CD4-positive, CD25-positive, alpha-beta regulatory T cell (primary cell): ENCODE data around the gene IFI27. TPM values are rescaled to one million over a fixed set of nuclear protein-coding genes. Genes with fewer than 3 reads are reported as not detected.

Source experiments
- ATAC-seq, 2 donors: fragments of 150-1000 bp; cut with Tn5 transposase; one replicate each; pipeline ENCODE4 v1.10.0; 2021; ENCODE audit warnings: low read depth in 2 of 2, moderate number of reproducible peaks in 2 of 2, moderate library complexity in 1 of 2
- DNase-seq, 3 donors: peaks; one replicate each; pipeline versions ENCODE4 v3.0.0 to v3.0.0-alpha.2; 2012 to 2022; ENCODE audit warnings: mixed read lengths in 1 of 3
- H3K27ac ChIP-seq: one replicate; pipeline ENCODE4 v1.7.0; 2013; ENCODE audit warnings: mild to moderate bottlenecking, low read length; ENCODE audit not compliant: insufficient read depth, poor library complexity, severe bottlenecking
- H3K27me3 ChIP-seq: one replicate; pipeline ENCODE4 v1.7.0; 2013; ENCODE audit warnings: low read length; ENCODE audit not compliant: control insufficient read depth, insufficient read depth
- H3K36me3 ChIP-seq: one replicate; pipeline ENCODE4 v1.7.0; 2013; ENCODE audit warnings: mild to moderate bottlenecking, low read length, moderate library complexity; ENCODE audit not compliant: control insufficient read depth, insufficient read depth
- H3K4me1 ChIP-seq: 2 replicates; pipeline ENCODE4 v1.7.0; 2013; ENCODE audit warnings: mild to moderate bottlenecking, low read length; ENCODE audit not compliant: insufficient read depth, control insufficient read depth, poor library complexity, severe bottlenecking
- H3K4me3 ChIP-seq: one replicate; pipeline ENCODE4 v1.7.0; 2013; ENCODE audit warnings: low read depth, mild to moderate bottlenecking, low read length, moderate library complexity
- H3K9me3 ChIP-seq, 2 experiments: 1 replicate in 1 of 2; 2 replicates in 1 of 2; pipeline ENCODE4 v1.7.0; 2013; ENCODE audit warnings: low read length in 2 of 2, mild to moderate bottlenecking in 1 of 2, moderate library complexity in 1 of 2; ENCODE audit not compliant: control insufficient read depth in 2 of 2
- H3K27ac Mint-ChIP-seq, 3 donors: one replicate each; pipeline ENCODE4 v1.8.0; 2020 to 2022; ENCODE audit warnings: mild to moderate bottlenecking in 3 of 3, mixed read lengths in 3 of 3, moderate library complexity in 2 of 3
- H3K27me3 Mint-ChIP-seq: one replicate; pipeline ENCODE4 v1.8.0; 2022; ENCODE audit warnings: mild to moderate bottlenecking, mixed read lengths
- H3K36me3 Mint-ChIP-seq: one replicate; pipeline ENCODE4 v1.8.0; 2020; ENCODE audit warnings: mixed read lengths
- H3K4me1 Mint-ChIP-seq, 4 donors: one replicate each; pipeline ENCODE4 v1.8.0; 2020 to 2022; ENCODE audit warnings: mixed read lengths in 4 of 4, mild to moderate bottlenecking in 1 of 4
- H3K4me3 Mint-ChIP-seq, 4 donors: one replicate each; pipeline ENCODE4 v1.8.0; 2020 to 2022; ENCODE audit warnings: mild to moderate bottlenecking in 4 of 4, mixed read lengths in 4 of 4, moderate library complexity in 3 of 4
- H3K9me3 Mint-ChIP-seq, 7 donors: one replicate each; pipeline ENCODE4 v1.8.0; 2020 to 2022; ENCODE audit warnings: mixed read lengths in 7 of 7, mild to moderate bottlenecking in 3 of 7, moderate library complexity in 2 of 7
- polyA plus RNA-seq, 4 donors: library from polyadenylated mRNA; unstranded; fragments of 300-500 nt; fragmentation: Illumina TruSeq; gene quantifications; one replicate each; pipeline ENCODE4 v1.2.3, GENCODE V29; 2021
- total RNA-seq: library from RNA; stranded (reverse); gene quantifications from one replicate; pipeline ENCODE4 v1.2.3, GENCODE V29; 2022

The IFI27 gene
- total and polyA plus RNA-seq, 5 donors from 2014 or later = 0.71 to 13.1 (median 2.7) TPM

DNA sequence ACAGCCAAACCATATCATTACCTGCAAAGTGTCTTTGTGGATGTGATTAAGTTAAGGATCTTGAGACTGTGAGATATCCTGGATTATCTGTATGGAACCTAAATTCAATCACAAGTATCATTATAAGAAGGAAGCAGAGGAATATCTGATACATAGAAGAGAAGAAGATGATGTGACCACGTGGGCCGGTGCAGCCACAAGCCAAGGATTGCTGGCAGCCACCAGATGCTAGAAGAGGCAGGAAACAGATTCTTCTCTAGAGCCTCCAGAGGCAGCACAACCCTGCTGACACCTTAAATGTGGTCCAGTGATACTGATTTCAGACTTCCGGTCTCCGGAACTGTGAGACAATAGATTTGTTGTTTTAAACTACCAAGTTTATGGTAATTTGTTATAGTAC is 24.9 kb downstream of the IFI27 start:
- DNase-seq (no peak), ATAC-seq (no peak)
- Histone ChIP-seq H3K27ac (no peak overlapping the region), H3K27me3 (peaks cover 8% of the 10 kb centered on the region), H3K4me1 (no peaks in the 10 kb centered on the region), H3K4me3 (no peak overlapping the region), H3K9me3 (peaks cover 0 to 11% of the 10 kb centered on the region in 2 experiments), H3K36me3 (no peaks in the 10 kb centered on the region)
- Mint-ChIP-seq H3K36me3 (peaks cover 6% of the 10 kb centered on the region), H3K9me3 (peaks cover 0 to 5% (median 3%) of the 10 kb centered on the region in 7 donors), H3K4me3 (no peak overlapping the region), H3K27me3 (peaks cover 37% of the 10 kb centered on the region), H3K27ac (no peak overlapping the region), H3K4me1 (peaks cover 3 to 16% (median 9%) of the 10 kb centered on the region in 4 donors)

DNA sequence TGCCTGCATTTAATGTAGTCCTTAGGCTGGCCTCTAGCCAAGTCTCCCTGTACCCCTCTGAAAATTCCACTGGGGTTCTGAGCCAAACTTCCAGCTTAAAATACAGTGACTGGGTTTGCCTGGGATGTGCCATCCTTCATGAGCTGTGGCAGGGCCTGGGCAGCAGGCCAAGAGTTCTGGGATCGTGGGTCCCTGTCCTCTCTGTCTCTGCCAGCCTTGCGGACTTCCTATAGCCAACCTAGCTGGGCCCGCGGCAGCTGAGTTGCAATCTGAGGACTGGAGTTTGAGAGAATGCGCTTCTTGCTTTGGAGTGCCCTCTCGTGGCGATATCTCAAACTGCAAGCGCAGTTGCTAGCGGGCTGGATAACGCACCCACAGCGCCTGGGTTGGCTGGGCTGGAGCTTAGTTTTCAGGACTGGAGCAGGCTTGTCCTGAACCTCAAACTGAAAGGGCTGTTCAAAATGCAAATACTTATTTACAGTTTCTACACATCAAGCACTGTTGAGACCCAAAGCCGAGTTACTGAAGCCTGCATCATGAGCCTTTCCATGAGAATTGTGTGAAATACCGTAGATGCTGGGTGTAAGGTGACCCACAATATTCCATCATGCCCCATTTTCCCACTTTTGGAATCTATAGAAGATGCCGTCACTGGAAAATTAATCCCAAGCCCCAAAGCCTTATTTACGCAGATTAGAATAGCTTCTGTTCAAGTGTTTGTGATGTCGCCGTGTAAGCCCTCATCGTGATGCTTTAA is 26.2 kb downstream of the IFI27 start:
- peaks cover 6% of the 10 kb centered on the region for H3K36me3 Mint-ChIP-seq
- no peak overlapping the region for H3K4me3 Mint-ChIP-seq
- DNase-seq (peak; percentile 68 to 81 (median 80)), ATAC-seq (peak; percentile 83 to 86)
- no peak overlapping the region for H3K27ac ChIP-seq
- H3K27ac Mint-ChIP-seq = no peak overlapping the region
- no peak overlapping the region for H3K4me3 ChIP-seq
- no peaks in the 10 kb centered on the region for H3K36me3 ChIP-seq
- peaks cover 3% of the 10 kb centered on the region for H3K27me3 ChIP-seq
- peaks cover 0 to 5% (median 3%) of the 10 kb centered on the region in 7 donors for H3K9me3 Mint-ChIP-seq
- H3K4me1 ChIP-seq = no peaks in the 10 kb centered on the region
- peaks cover 32% of the 10 kb centered on the region for H3K27me3 Mint-ChIP-seq
- peaks cover 3 to 16% (median 6%) of the 10 kb centered on the region in 4 donors for H3K4me1 Mint-ChIP-seq
- peaks cover 0 to 11% of the 10 kb centered on the region in 2 experiments for H3K9me3 ChIP-seq

DNA sequence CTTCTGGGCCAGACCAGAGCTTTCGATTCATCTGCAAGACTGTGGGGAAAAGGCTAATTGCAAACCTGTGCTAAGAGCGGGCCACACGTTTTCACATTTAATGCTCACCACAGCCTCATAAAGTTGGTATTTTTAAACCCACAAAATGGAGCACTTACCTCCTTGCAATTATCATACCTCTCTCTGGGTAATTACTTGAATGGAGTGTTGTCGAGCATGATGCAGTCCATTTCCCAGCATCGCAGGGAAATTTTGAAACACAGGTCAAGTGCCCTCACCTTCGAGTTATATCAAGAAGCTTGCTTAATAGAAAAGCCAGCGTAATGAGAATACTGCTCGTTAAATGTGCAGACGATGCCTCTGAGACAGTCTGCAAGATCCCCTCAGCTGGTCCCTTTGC is 27.7 kb downstream of the IFI27 start:
- H3K27me3 Mint-ChIP-seq = peaks cover 33% of the 10 kb centered on the region
- H3K4me1 ChIP-seq = no peaks in the 10 kb centered on the region
- H3K4me3 Mint-ChIP-seq = no peak overlapping the region
- ATAC-seq (no peak), DNase-seq (no peak)
- no peak overlapping the region for H3K27ac ChIP-seq
- H3K27me3 ChIP-seq = peaks cover 3% of the 10 kb centered on the region
- H3K4me1 Mint-ChIP-seq = peaks cover 0 to 11% (median 2%) of the 10 kb centered on the region in 4 donors
- H3K4me3 ChIP-seq = no peak overlapping the region
- peaks cover 0 to 5% (median 3%) of the 10 kb centered on the region in 7 donors for H3K9me3 Mint-ChIP-seq
- peaks cover 0 to 11% of the 10 kb centered on the region in 2 experiments for H3K9me3 ChIP-seq
- H3K27ac Mint-ChIP-seq = no peak overlapping the region
- peaks cover 6% of the 10 kb centered on the region for H3K36me3 Mint-ChIP-seq
- no peaks in the 10 kb centered on the region for H3K36me3 ChIP-seq

DNA sequence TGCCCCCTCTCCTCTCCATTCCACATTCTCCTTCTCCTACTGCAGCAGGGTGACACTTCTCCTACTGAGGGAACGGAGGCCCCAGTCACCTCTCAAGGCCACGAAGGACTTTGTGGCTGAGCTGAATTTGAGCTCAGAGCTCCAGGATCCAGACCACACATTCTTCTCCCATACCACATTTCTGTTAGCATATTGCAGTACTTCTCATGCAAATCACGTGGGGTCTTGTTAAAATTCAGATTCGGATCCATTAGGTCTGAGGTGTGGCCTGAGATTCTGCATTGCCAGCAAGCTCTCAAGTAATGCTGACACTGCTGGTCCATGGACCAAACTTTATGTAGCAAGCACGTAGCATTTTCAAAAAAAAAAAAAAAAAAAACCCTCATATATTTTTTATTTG is 28.5 kb downstream of the IFI27 start:
- no peaks in the 10 kb centered on the region for H3K4me1 ChIP-seq
- peak overlapping the region in 1 of 4 donors; percentile 13 for H3K4me3 Mint-ChIP-seq
- peaks cover 0 to 11% (median 2%) of the 10 kb centered on the region in 4 donors for H3K4me1 Mint-ChIP-seq
- H3K36me3 ChIP-seq = no peaks in the 10 kb centered on the region
- ATAC-seq = no peak
- H3K27ac Mint-ChIP-seq = no peak overlapping the region
- H3K36me3 Mint-ChIP-seq = peaks cover 6% of the 10 kb centered on the region
- no peak overlapping the region for H3K4me3 ChIP-seq
- H3K9me3 Mint-ChIP-seq = peaks cover 0 to 5% (median 3%) of the 10 kb centered on the region in 7 donors
- no peaks in the 10 kb centered on the region for H3K27me3 ChIP-seq
- no peak for DNase-seq
- peaks cover 33% of the 10 kb centered on the region for H3K27me3 Mint-ChIP-seq
- H3K27ac ChIP-seq = no peak overlapping the region
- H3K9me3 ChIP-seq = peaks cover 0 to 11% of the 10 kb centered on the region in 2 experiments

DNA sequence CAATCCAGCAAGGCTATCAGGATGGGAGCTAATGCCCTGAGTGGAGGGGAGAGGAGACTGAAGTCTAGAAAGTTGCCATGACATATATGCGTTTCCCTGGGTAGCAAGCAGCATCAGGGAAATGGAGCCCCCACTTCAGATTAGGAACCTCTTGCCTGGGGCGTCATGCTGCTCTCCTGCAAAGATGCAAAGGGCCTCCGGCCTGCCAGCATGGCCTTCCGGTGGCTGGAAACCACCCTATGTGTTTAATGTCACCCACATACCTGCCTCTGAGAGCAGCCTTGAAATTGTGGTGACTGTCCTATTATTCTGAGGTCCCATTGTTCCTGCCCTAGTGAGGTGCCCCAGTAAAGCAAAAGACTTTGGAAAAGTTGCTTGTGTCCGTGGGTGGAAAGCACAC is 28.9 kb downstream of the IFI27 start:
- Mint-ChIP-seq H3K36me3 (peaks cover 6% of the 10 kb centered on the region), H3K27me3 (peaks cover 32% of the 10 kb centered on the region), H3K4me1 (peaks cover 0 to 11% (median 2%) of the 10 kb centered on the region in 4 donors), H3K9me3 (peaks cover 0 to 5% (median 3%) of the 10 kb centered on the region in 7 donors), H3K27ac (no peak overlapping the region), H3K4me3 (no peak overlapping the region)
- no peaks in the 10 kb centered on the region for H3K27me3 ChIP-seq
- peaks cover 0 to 11% of the 10 kb centered on the region in 2 experiments for H3K9me3 ChIP-seq
- no peaks in the 10 kb centered on the region for H3K36me3 ChIP-seq
- DNase-seq = no peak
- H3K4me1 ChIP-seq = no peaks in the 10 kb centered on the region
- H3K27ac ChIP-seq = no peak overlapping the region
- H3K4me3 ChIP-seq = no peak overlapping the region
- no peak for ATAC-seq

DNA sequence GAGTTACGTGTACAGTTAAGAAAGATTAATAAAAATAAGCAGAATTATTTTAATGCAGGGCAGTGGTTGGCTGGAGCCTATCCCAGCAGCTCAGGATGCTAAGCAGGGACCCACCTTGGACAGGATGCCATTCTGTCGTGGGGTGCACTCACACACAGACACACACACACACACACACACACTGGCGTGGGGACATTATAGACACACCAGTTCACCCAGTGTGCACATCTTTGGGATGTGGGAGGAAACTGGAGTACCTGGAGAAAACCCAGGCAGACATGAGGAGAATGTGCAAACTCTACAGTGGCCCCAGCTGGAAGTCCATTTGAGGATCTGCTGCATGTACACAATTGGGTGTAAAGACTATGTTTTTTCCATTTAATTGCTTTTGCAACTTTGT is 31.7 kb downstream of the IFI27 start:
- Mint-ChIP-seq H3K9me3 (no peaks in the 10 kb centered on the region), H3K4me1 (peaks cover 0 to 9% (median 2%) of the 10 kb centered on the region in 4 donors), H3K27ac (no peak overlapping the region), H3K4me3 (no peak overlapping the region), H3K27me3 (peaks cover 9% of the 10 kb centered on the region), H3K36me3 (no peaks in the 10 kb centered on the region)
- no peak for DNase-seq
- H3K27me3 ChIP-seq = no peaks in the 10 kb centered on the region
- no peak for ATAC-seq
- H3K4me1 ChIP-seq = no peaks in the 10 kb centered on the region
- H3K27ac ChIP-seq = no peak overlapping the region
- H3K4me3 ChIP-seq = no peak overlapping the region
- H3K36me3 ChIP-seq = no peaks in the 10 kb centered on the region
- H3K9me3 ChIP-seq = no peaks in the 10 kb centered on the region

DNA sequence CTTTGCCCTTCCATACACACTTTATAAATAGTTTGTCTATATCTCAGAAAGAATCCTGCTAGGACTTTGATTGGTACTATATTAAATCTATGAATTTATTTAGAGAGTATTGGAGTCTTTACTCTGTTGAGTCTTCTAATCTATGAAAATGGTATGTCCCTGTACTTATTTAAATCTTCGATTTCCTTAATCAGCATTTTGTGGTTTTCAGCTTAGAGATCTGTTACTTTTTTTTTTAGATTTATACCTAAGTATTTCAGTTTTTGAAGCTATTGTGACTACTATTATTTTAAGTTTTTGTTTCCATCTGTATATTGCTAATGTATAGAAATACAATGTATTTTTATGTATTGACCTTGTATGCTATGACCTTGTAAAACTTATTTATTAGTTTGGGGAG is 32.3 kb downstream of the IFI27 start:
- no peaks in the 10 kb centered on the region for H3K36me3 ChIP-seq
- DNase-seq (no peak), ATAC-seq (no peak)
- H3K27ac ChIP-seq = no peak overlapping the region
- Mint-ChIP-seq H3K9me3 (no peaks in the 10 kb centered on the region), H3K27ac (no peak overlapping the region), H3K27me3 (peaks cover 9% of the 10 kb centered on the region), H3K4me3 (no peak overlapping the region), H3K4me1 (peaks cover 0 to 9% (median 2%) of the 10 kb centered on the region in 4 donors), H3K36me3 (no peaks in the 10 kb centered on the region)
- H3K9me3 ChIP-seq = no peaks in the 10 kb centered on the region
- no peak overlapping the region for H3K4me3 ChIP-seq
- H3K4me1 ChIP-seq = no peaks in the 10 kb centered on the region
- no peaks in the 10 kb centered on the region for H3K27me3 ChIP-seq

DNA sequence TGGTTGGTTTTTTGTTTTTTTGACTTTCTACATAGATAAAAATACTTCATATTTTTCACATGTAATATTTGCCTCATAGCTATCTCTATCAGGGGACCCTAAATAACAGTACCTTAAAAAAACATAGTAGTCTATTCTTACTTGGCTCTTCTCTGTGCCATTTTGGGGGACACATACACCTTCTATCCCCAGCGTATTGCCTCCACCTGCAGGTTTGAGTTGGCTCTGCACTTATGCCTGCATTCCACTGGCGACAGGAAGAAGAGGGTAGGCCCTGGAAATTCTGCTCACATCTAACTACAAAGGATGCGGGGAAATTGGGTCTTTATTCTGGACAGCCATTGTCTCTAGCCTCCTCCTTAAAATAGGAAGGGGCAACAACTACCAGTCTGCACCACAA is 32.7 kb downstream of the IFI27 start:
- Histone ChIP-seq H3K4me3 (no peak overlapping the region), H3K4me1 (no peaks in the 10 kb centered on the region), H3K9me3 (no peaks in the 10 kb centered on the region), H3K27ac (no peak overlapping the region), H3K36me3 (no peaks in the 10 kb centered on the region), H3K27me3 (no peaks in the 10 kb centered on the region)
- H3K4me1 Mint-ChIP-seq = peaks cover 0 to 9% (median 2%) of the 10 kb centered on the region in 4 donors
- ATAC-seq = no peak
- peaks cover 9% of the 10 kb centered on the region for H3K27me3 Mint-ChIP-seq
- H3K27ac Mint-ChIP-seq = no peak overlapping the region
- peak in 1 of 3 donors; percentile 20 for DNase-seq
- H3K36me3 Mint-ChIP-seq = no peaks in the 10 kb centered on the region
- no peak overlapping the region for H3K4me3 Mint-ChIP-seq
- H3K9me3 Mint-ChIP-seq = peaks cover 0 to 1% (median 0%) of the 10 kb centered on the region in 7 donors
